GM18505 (cell line): Measurements from ENCODE around the gene SAMD9L.
A peak's percentile ranks its signal among the peaks of the same experiment; 100 is the strongest.
"Not testable (repeated sequence)": the region's sequence is repeated elsewhere in the genome, so short reads cannot be mapped to it uniquely, and the experiment has no call there.

Experiments
- ATAC-seq: cut with Tn5 transposase; IDR thresholded peaks from one replicate; pipeline ENCODE4 v1.9.1; 2021; ENCODE audit not compliant: unreplicated experiment
- POLR2A ChIP-seq: IDR thresholded peaks from 4 replicates; pipeline ENCODE4 v1.6.1; 2011; ENCODE audit warnings: borderline replicate concordance; ENCODE audit not compliant: insufficient read depth, insufficient read length; ENCODE audit errors: extremely low read depth

Gene SAMD9L

GRCh38 chr7:93132216-93132615, 16.0 kb downstream of the SAMD9L start:
- no peak for ATAC-seq
- TF ChIP-seq POLR2A = no peak

GRCh38 chr7:93126954-93127353, 21.2 kb downstream of the SAMD9L start:
- not testable (repeated sequence) for ATAC-seq

- not testable (repeated sequence) for ATAC-seq
These were observed 24.7 kb downstream of the SAMD9L start for GRCh38 chr7:93123532-93123931.

- ATAC-seq = no peak
- no peak for TF ChIP-seq POLR2A
These were observed 27.3 kb downstream of the SAMD9L start for GRCh38 chr7:93120592-93121549.

- no peak for TF ChIP-seq POLR2A
- no peak for ATAC-seq
These were observed 28.8 kb downstream of the SAMD9L start for GRCh38 chr7:93119191-93119905.

- ATAC-seq = peak; percentile 100
- peak; percentile 49 for TF ChIP-seq POLR2A
These were observed 30.2 kb downstream of the SAMD9L start, which contains the start of gene SAMD9 for GRCh38 chr7:93117852-93118530. SAMD9 (minus strand) TSS chr7:93117979; CDS start chr7:93106097, 11,882 bp downstream.

- TF ChIP-seq POLR2A = no peak
- no peak for ATAC-seq
These were observed 30.9 kb downstream of the SAMD9L start for GRCh38 chr7:93117327-93117726.

- no peak for TF ChIP-seq POLR2A
- ATAC-seq = no peak
These were observed 32.4 kb downstream of the SAMD9L start for GRCh38 chr7:93115796-93116195.

GRCh38 chr7:93108003-93108402, 40.2 kb downstream of the SAMD9L start:
- TF ChIP-seq POLR2A = no peak
- ATAC-seq = no peak

GRCh38 chr7:93097388-93097787, 50.8 kb downstream of the SAMD9L start:
- TF ChIP-seq POLR2A = no peak
- no peak for ATAC-seq

- TF ChIP-seq POLR2A = no peak
- ATAC-seq = no peak
These were observed 55.3 kb downstream of the SAMD9L start for GRCh38 chr7:93092757-93093370.
